ENCODE measurements around the gene PISD. TPM values are rescaled to one million over a fixed set of nuclear protein-coding genes. Genes with fewer than 3 reads are reported as not detected.

PISD gene
- total RNA-seq, 2 experiments from 2014 or later = 21.5 to 51.9 TPM

GRCh38 chr22:31585161-31585859, 76.7 kb downstream of the PISD start:
- Histone ChIP-seq H3K4me1 (ENCODE audit: insufficient read depth, low read length, poor library complexity, severe bottlenecking) (no peaks in the 10 kb centered on the region), H3K4me2 (ENCODE audit: low read length) (no peak overlapping the region), H3K9me3 (ENCODE audit: low read length) (no peaks in the 10 kb centered on the region), H3K9me2 (ENCODE audit: insufficient read depth, low read length) (no peaks in the 10 kb centered on the region), H3K4me3 (ENCODE audit: low read depth, low read length, poor library complexity, severe bottlenecking) (no peak overlapping the region), H3K79me2 (ENCODE audit: insufficient read depth, low read depth, low read length) (no peaks in the 10 kb centered on the region), H3K27ac (ENCODE audit: low read depth, low read length, poor library complexity, severe bottlenecking) (no peak overlapping the region), H4K20me1 (ENCODE audit: insufficient read depth, low read length) (no peaks in the 10 kb centered on the region), H3K36me3 (ENCODE audit: insufficient read depth, low read length) (peaks cover 83% of the 10 kb centered on the region), H2AFZ (ENCODE audit: low read length) (no peak overlapping the region)
- no TSS peak for BruUV-seq (replicated peaks)
- no peak for DNase-seq (ENCODE audit: low spot score)
- POLR2A ChIA-PET = interaction anchor here (0.6 to 1.1 kb wide), 2 partner anchors 24 to 77 kb away, joined by 3 read pairs; partner anchors contain the start of gene PISD
- CTCF ChIA-PET (ENCODE audit: unreplicated experiment) = no interaction called here
- intact Hi-C loops (cut with micrococcal nuclease; ENCODE audit: unreplicated experiment) = no loop called here
- TF ChIP-seq CTCF (conservative IDR thresholded peaks at IDR 0.05; ENCODE audit: low read length) (no peak), EZH2phosphoT487 (IDR thresholded peaks at IDR 0.05; ENCODE audit: borderline replicate concordance, low read depth, low read length) (no peak)

- no peaks in the 10 kb centered on the region for H4K20me1 ChIP-seq (ENCODE audit: insufficient read depth, low read length)
- H3K27ac ChIP-seq (ENCODE audit: low read depth, low read length, poor library complexity, severe bottlenecking) = no peak overlapping the region
- H3K4me2 ChIP-seq (ENCODE audit: low read length) = no peak overlapping the region
- no peak overlapping the region for H3K4me3 ChIP-seq (ENCODE audit: low read depth, low read length, poor library complexity, severe bottlenecking)
- H2AFZ ChIP-seq (ENCODE audit: low read length) = no peak overlapping the region
- no TSS peak for BruUV-seq (replicated peaks)
- no peaks in the 10 kb centered on the region for H3K79me2 ChIP-seq (ENCODE audit: insufficient read depth, low read depth, low read length)
- no peaks in the 10 kb centered on the region for H3K9me3 ChIP-seq (ENCODE audit: low read length)
- H3K4me1 ChIP-seq (ENCODE audit: insufficient read depth, low read length, poor library complexity, severe bottlenecking) = no peaks in the 10 kb centered on the region
- ChIA-PET POLR2A (interaction anchor here (1.1 kb wide), 1 partner anchor 77 kb away, joined by 3 read pairs; the partner anchor contains the start of gene PISD), CTCF (ENCODE audit: unreplicated experiment) (no interaction called here)
- H3K36me3 ChIP-seq (ENCODE audit: insufficient read depth, low read length) = peaks cover 85% of the 10 kb centered on the region
- H3K9me2 ChIP-seq (ENCODE audit: insufficient read depth, low read length) = no peaks in the 10 kb centered on the region
- intact Hi-C loops (cut with micrococcal nuclease; ENCODE audit: unreplicated experiment) = no loop called here
- no peak for DNase-seq (ENCODE audit: low spot score)
- TF ChIP-seq CTCF (conservative IDR thresholded peaks at IDR 0.05; ENCODE audit: low read length) (no peak), EZH2phosphoT487 (IDR thresholded peaks at IDR 0.05; ENCODE audit: borderline replicate concordance, low read depth, low read length) (no peak)
These were observed 77.2 kb downstream of the PISD start for GRCh38 chr22:31584804-31585160.

- H3K9me2 ChIP-seq (ENCODE audit: insufficient read depth, low read length) = no peaks in the 10 kb centered on the region
- TF ChIP-seq EZH2phosphoT487 (IDR thresholded peaks at IDR 0.05; ENCODE audit: borderline replicate concordance, low read depth, low read length) = no peak
- TF ChIP-seq CTCF (conservative IDR thresholded peaks at IDR 0.05; ENCODE audit: low read length) = no peak
- BruUV-seq (replicated peaks) = no TSS peak
These were observed 78.0 kb downstream of the PISD start for GRCh38 chr22:31583861-31584485.

More at GRCh38 chr22:31583861-31584485, 78.0 kb downstream of the PISD start:
- Histone ChIP-seq H4K20me1 (ENCODE audit: insufficient read depth, low read length) (no peaks in the 10 kb centered on the region), H3K36me3 (ENCODE audit: insufficient read depth, low read length) (peaks cover 82% of the 10 kb centered on the region), H3K4me1 (ENCODE audit: insufficient read depth, low read length, poor library complexity, severe bottlenecking) (no peaks in the 10 kb centered on the region), H3K79me2 (ENCODE audit: insufficient read depth, low read depth, low read length) (no peaks in the 10 kb centered on the region), H3K4me3 (ENCODE audit: low read depth, low read length, poor library complexity, severe bottlenecking) (no peak overlapping the region), H3K9me3 (ENCODE audit: low read length) (no peaks in the 10 kb centered on the region), H2AFZ (ENCODE audit: low read length) (no peak overlapping the region), H3K4me2 (ENCODE audit: low read length) (no peak overlapping the region), H3K27ac (ENCODE audit: low read depth, low read length, poor library complexity, severe bottlenecking) (no peak overlapping the region)
- no peak for DNase-seq (ENCODE audit: low spot score)
- intact Hi-C loops (cut with micrococcal nuclease; ENCODE audit: unreplicated experiment) = no loop called here
- ChIA-PET CTCF (ENCODE audit: unreplicated experiment) (no interaction called here), POLR2A (interaction anchor here (1.1 kb wide), 1 partner anchor 78 kb away, joined by 3 read pairs; the partner anchor contains the start of gene PISD)
